Left cardiac atrium (tissue), 4 donors: ENCODE data around the gene BRI3. TPM values are rescaled to one million over a fixed set of nuclear protein-coding genes. Genes with fewer than 3 reads are reported as not detected.
A peak's percentile ranks its signal among the peaks of the same experiment; 100 is the strongest.

Source experiments
- ATAC-seq, 2 donors: fragments of 200-7000 bp; cut with Tn5 transposase; one replicate each; pipeline ENCODE4 v1.9.1; 2020; ENCODE audit warnings: mild to moderate bottlenecking in 2 of 2, moderate library complexity in 2 of 2
- DNase-seq: peaks from one replicate; pipeline ENCODE4 v3.0.0-alpha.2; 2020
- intact Hi-C, 2 donors: fragments of 100-400 bp; cut with DNase I; formaldehyde crosslinking; loops; one replicate each; pipeline versions ENCODE4 v1.14.1 to v1.15.1; 2022 to 2023
- total RNA-seq, 2 donors: library from RNA; stranded (reverse); fragmentation: NEBNext Ultra II Directional; extraction: Animal tissue kit (Norgen Biotek cat#: 25700); gene quantifications; one replicate each; pipeline ENCODE4 v1.2.1, GENCODE V29; 2021
- donor health status: DM: no; HTN: yes; CAD: no.
- donor health status: DM: no; HTN: yes; CAD: no; lungs with severe emphysema.
- donor health status: DM: yes; HTN: yes; CAD: no.
- donor health status: Dilated cardiomyopathy.

The BRI3 gene
- total RNA-seq, 2 donors from 2014 or later, result 190 to 207 TPM

DNA sequence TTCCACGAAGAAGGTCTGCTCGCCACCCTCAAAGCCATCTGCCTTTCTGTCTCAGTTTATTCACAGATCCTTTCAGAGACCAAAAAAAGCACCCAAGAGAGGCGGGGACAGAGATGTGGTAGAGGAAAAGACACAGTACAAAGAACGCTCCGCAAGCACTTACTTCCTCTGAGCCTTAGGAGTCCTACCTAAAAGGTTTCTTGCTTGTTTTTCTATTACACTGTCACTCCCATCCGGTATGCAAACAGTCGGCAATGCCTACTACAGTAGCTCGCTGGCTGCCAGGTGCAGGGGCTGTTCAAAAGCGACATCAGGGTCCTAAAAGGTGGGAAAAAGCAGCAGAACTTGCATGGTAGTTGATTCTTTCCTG lies 30.3 kb upstream of the BRI3 start:
- ATAC-seq (no peak), DNase-seq (no peak)
- intact Hi-C loops, result loop anchor here in 1 of 2 donors (5.0 kb wide), 1 partner anchor 36 kb away; no protein-coding TSS in a partner anchor

DNA sequence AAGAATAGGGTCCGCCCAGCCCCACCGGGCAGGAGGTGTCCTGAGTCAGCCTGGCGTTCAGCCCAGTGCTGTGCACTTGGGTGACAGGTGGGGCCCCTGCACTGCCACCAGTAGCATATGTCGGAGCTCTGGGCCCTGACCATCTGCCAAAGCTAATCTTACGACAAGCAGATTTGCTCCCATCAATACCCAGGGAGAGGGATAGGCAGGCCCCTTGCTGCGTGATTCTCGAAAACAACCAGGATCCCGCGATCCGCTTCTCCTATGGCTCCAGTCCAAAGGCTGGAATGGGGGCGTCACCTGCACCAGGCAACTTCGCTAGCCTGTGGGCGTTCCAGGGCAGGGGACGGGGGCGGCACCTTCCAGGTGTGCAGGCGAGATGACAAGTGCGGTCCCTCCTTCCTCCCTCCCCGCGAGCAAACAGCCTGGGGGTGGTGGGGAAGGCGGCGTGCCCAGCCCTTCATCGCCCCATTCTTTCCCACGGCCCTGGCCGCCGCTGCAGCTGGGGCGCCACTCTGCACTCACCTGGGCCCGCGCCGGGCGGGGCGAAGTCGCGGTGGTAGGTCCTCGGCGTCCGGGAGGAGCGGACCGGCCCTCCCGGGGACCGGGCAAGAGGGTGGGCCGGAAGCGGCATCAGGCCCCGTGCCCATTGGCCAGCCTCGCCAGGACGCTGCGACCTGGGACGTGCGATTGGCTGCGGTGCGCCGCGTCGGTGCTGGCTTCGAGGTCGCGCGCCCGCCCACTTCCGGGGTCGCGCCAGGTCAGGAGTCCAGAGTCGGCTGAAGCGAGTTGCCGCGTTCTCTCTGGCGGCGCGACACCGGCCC lies 29.7 kb upstream of the BRI3 start, which contains the start of gene TECPR1:
Gene TECPR1 (minus strand): TSS at position 632 of the 824 bp plus-strand sequence. CDS start 6,086 bp downstream, outside the sequence.
- DNase-seq (peak; percentile 96), ATAC-seq (peak; percentile 99 to 100)
- intact Hi-C loops, result loop anchor here in 1 of 2 donors (5.0 kb wide), 1 partner anchor 35 kb away; no protein-coding TSS in a partner anchor

DNA sequence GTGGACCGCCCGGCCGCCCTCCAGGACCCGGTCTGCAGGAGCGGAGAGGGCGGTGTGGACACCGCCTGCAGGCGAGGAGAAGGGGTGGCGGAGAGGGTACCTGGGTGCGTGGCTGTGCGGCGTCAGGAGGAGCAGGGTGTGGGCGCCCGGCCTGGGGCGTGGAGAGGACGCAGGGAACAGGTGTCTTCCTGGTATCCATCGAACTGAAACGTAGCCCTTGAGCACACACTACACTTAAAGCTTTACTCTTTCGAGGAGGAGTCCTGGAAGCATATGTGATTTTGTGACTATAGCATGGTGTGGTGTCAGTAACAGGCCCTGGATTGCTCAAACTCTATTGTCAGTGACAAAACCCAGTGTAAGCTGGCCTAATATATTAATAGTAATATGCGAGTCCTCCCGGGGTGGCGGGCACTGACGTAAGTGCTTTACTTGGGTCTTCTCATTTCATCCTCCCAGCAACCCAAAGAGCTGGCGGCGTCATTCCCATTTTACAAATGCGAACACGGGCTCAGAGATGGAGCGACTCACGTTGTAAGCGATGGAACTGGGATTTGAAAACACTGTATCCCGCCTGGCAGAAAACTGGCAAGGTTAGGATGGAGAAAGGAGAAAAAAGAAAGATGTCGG lies 28.9 kb upstream of the BRI3 start:
- intact Hi-C loops, result loop anchor here in 1 of 2 donors (5.0 kb wide), 1 partner anchor 35 kb away; no protein-coding TSS in a partner anchor
- DNase-seq, result no peak
- ATAC-seq, result peak in 1 of 2 donors; percentile 3

DNA sequence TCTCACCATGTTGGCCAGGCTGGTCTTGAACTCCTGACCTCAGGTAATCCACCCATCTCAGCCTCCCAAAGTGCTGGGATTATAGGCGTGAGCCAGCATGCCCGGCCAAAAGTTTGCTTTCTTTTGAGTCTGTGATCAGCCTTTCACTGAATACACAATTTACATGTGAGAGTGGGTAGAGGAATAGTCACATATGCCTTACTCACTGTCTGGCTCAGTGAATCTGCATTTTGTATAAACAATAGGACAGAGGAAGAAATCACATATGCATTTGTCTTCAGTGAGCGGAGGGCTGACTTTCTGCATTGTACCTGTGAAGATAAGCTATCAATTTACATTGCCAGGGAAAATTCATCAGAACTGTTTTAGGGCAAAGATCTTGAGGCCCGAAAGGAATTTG lies 27.0 kb upstream of the BRI3 start:
- intact Hi-C loops, result loop anchor here in 1 of 2 donors (5.0 kb wide), 1 partner anchor 33 kb away; no protein-coding TSS in a partner anchor
- DNase-seq (no peak), ATAC-seq (no peak)

DNA sequence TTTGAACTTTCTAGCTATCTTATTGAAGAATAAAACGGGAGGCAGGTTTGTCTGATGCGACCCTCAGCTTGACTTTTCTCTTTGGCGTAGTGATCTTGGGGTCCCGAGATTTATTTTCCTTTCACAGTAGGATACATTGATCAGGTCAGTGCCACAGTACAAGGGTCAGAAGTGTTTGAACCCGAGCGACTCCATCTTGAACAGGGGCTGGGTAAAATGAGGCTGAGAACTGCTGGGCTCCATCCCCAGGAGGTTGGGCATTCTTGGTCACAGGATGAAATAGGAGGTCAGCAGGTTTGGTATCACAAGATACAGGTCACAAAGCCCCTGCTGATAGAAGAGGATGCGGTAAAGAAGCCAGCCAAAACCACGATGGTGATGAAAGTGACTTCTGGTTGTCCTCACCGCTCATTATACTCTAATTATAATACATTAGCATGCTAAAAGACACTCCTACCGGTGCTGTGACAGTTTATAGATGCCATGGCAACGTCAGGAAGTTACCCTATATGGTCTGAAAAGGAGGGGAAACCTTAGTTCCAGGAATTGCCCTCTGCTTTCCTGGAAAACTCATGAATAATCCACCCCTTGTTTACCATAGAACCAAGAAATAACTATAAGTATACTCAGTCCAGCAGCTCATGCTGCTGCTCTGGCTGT lies 26.4 kb upstream of the BRI3 start:
- intact Hi-C loops, result loop anchor here in 1 of 2 donors (5.0 kb wide), 1 partner anchor 32 kb away; no protein-coding TSS in a partner anchor
- ATAC-seq (no peak), DNase-seq (no peak)

DNA sequence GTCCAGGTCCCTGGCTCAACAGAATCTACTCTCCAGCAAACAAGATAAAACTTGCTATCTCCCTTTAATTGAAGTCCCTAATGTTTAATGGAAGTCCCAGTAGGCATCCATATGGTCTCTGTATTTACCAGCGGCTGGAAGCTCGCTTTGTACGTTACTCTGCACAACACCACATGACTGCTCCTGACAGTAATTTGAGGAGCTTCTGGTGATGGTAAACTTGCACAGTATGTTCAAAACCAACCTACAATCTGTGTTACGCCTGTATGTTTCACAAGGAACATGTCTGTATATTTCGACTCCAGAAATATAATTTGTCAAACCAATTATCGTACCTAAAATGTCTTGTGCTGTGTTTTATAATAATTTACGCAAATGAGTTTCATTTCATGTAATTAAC lies 25.1 kb upstream of the BRI3 start:
- no peak for DNase-seq
- intact Hi-C loops, result no loop called here

DNA sequence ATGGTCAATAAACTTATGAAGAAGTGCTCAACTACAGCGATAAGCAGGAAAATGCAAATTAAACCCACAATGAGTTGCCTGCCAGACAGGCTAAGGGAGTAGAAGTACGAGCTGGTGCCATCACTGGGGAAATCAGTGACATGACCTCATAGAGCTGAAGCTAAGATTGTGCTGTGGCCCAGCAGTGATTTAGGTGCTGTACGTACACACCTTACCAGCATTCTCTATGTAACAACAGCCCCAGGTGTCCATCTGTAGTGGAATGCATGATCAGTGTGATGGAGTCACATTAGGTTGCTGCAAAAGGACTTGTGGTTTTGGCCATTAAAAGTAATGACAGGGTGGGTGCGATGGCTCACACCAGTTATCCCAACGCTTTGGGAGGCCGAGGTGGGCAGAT lies 23.8 kb upstream of the BRI3 start:
- ATAC-seq (no peak), DNase-seq (no peak)
- intact Hi-C loops, result no loop called here

More for the DNA sequence above, 25.1 kb upstream of the BRI3 start:
- no peak for ATAC-seq

DNA sequence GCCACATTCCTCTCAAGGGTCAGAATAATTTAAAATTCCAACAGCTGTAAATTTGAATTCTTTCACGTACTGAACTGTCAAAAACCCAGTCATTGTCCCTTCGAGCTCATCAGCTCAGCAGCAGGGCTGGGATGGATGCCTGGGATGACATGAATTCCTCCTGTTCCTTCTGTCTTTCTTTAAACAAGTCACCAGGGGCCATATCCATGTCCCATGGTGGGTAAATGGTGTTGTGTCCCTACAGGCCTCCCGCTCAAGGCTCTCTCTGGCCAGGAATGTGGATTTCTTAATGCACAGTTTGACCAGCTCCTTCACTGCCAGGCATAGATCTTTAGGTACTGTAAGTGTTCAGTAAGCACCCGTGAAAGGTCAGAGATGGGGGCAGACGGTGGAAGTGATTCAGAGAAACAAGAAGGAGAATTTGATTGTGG lies 15.6 kb upstream of the BRI3 start:
- intact Hi-C loops, result no loop called here
- DNase-seq, result no peak
- ATAC-seq, result no peak

DNA sequence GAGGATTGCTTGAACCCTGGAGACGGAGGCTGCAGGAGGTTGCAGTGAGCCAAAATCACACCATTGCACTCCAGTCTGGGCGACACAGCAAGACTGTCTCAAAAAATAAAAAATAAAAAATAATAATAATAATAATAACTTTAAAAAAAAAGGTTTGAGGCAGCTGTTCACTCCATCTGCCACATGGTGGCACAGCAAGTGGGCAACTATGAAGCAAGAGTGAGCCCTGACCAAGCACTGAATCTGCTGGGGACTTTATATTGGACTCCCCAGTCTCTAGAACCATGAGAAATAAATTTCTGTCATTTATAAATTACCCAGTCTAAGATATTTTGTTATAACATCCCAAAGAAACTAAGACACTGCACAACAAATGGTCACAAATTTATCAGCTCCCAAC lies 14.6 kb upstream of the BRI3 start:
- ATAC-seq, result no peak
- no peak for DNase-seq
- intact Hi-C loops, result no loop called here

DNA sequence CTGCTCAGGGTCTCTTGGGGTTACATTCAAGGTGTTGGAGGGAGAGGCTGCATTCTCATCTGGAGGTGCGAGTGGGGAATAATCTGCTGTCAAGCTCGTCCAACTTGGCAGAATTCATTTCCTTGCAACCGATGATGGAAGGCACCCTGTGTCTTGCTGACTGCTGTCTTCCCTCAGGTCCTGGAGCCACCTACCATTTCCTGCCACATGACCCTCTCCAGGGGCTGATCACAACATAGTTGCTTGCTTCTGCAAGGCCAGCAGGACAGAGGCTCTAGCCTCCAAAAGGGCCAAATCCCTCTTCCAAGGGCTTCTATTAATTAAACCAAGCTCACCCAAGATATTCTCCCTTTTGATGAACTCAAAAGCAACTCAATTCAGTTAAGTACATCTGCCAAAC lies 14.2 kb upstream of the BRI3 start:
- no peak for DNase-seq
- intact Hi-C loops, result no loop called here
- no peak for ATAC-seq

DNA sequence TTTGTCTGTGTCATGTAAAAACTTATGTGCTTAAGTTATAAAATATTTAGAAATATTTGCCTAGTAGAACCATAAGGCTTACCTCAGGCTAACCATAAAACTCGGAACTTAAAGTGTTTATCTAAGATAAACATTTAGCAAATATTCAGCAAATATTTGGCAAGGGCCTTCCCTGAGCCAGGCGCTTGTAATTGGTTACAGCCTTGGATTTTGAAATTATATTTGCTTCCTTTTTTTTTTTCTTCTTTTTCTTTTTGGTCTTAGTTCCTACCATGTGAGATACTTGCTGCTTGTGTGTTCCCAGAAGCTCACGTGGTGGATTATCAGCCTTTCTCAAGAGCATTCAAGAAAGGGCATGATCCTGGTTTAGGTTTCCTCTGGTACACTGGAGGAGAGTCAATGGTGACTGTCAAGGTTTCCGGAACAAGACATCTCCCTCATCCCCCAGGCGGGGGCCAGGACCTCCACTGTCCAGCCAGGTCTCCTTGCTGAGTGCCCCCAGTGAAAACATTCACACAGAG lies 5.2 kb upstream of the BRI3 start:
- ATAC-seq (peak; percentile 3 to 12), DNase-seq (no peak)
- intact Hi-C loops, result no loop called here

DNA sequence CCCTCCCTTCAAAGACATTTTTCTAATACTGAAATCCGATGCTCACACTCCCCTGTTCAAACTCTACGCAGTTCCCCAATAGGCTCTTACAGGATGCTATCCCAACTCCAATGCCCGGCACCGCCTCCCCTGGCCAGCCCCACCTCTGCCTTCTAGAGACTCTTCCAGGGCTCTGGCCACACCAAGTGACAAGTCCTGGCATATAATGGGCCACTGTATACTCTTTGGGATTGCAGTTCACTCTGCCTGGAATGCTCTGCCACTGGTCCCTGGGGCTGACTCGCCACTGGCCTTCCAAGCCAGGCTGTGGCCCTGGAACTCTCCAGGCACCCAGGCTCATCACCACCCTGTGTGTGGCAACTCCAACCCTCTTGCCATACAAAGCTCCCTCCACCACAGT lies 3.1 kb upstream of the BRI3 start:
- ATAC-seq (no peak), DNase-seq (no peak)
- intact Hi-C loops, result no loop called here

DNA sequence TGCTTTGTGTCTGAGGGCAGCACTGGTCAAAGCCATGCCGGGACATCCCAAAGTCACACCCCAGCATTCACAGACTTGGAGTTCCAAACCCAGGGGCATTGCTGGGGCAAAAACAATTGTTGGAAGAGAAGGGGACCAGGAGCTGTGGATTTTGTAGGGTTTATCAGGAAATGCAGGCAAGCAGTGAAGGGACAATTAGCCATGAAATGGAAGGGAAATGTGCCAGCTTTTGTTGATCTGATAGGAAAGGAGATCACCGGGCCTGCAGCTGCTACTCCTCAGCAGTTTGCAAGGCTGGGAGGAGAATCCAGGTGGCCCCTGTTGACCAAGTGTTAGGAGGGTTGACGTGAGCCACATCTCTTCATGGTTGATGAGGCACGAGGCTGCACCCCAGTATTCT lies 2.5 kb upstream of the BRI3 start:
- intact Hi-C loops, result no loop called here

DNA sequence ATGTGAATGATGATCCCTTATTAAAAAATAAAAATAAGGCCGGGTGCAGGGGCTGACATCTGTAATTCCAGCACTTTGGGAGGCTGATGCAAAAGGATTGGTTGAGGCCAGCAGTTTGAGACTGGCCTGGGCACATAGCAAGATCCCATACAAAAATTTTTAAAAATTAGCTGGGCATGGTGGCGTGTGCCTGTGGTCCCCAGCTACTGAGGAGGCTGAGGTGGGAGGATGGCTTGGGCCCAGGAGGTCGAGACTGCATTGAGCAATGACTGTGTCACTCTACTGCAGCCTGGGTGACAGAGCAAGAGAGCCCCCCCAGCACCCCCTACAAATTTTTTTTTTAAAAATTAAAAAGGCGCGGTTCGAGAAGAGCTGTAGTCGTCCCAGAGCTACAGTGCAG lies 1.2 kb upstream of the BRI3 start:
- intact Hi-C loops, result no loop called here
- no peak for DNase-seq
- no peak for ATAC-seq

More for the DNA sequence above, 2.5 kb upstream of the BRI3 start:
- DNase-seq (no peak), ATAC-seq (no peak)

DNA sequence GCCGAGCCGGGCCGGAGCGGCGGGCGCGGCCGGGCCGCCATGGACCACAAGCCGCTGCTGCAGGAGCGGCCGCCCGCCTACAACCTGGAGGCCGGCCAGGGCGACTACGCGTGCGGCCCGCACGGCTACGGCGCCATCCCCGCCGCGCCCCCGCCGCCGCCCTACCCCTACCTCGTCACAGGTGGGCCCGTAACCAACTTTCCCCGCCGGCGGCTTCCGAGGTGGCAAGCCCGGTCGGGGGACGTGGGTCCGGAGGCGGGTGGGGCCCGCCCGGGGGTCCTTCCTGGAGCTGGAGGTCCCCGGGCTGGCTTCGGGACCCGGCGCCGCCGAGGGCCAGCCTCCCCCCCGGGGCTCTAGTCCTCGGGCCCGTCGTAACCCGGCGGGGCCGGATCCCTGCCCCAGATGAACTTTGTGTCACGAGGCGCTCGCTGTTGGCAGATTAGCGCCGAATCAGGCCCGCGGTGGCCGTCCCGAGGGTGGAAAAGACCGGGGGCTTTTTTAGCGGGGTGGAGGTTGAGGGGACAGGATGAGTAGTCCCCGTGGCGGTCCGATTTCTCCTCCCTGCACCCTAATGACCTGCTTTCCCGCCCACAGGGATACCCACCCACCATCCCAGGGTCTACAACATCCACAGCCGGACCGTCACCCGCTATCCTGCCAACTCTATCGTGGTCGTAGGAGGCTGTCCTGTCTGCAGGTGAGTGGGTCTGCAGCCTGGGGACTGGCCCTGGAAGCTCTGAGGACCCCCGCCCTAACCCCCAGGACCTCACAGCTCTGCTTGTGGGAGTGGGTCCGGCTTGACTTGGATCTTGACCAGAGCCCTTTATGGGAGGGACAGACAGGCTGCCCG lies 496 bp downstream of the BRI3 start:
- ATAC-seq (peak; percentile 0 to 2), DNase-seq (no peak)
- intact Hi-C loops, result no loop called here

DNA sequence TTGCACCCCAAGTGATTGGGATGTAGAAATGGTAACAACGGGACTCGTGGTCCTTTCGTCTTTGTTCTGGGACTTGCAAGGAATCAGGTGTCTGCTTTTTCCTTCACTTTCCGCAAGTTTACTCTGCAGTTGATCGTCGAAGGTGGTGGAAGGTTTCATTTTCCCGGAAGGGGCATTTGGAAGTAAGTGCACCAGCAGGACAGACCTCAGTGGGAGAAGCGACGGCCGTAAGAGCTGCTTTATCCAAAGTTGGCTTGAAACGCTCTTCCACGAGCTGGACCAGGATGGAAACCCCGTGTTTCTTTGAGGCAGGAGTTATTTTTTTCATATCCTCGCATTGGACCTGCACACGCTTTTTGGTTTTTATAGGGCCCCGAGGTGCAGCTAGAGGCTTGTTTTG lies 1.2 kb downstream of the BRI3 start:
- no peak for DNase-seq
- ATAC-seq, result no peak
- intact Hi-C loops, result no loop called here

DNA sequence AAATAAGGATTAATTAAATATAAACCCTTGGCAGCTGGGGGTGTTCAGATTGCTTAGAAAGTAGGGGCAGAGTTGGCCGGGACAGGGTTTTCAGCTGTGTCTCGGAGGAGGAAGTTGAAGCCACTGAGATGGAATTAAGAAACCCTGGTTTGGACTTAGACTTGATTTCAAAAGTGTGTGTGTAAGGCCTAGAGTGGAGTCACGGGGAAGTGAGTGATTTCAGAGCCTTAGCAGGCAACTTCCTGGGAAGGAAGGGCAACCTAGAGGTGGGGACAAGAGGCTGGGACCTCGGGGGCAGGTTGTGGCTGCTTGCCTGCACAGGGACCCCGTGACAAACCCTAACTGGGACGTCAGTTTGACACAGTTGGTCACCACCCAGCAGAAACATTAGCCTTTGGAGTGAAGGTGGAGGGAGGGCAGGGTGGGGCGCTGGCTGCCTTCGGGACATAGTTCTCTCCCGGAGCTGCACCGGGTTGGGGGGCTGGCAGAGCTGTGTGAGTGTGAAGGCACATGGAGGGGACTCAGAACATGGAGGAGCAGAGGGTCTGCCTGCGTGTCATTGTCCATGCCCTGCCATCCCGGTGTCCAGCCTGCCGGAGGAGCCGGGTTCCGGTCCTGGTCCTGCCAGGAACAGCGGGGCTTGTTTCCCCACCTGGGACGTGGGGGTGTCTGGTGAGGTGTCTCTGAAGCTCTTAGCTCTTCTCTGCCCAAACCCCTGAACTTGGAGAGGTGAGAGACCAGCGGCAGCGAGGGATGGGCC lies 1.8 kb downstream of the BRI3 start:
- ATAC-seq (peak; percentile 1 to 4), DNase-seq (peak; percentile 60)
- intact Hi-C loops, result no loop called here

DNA sequence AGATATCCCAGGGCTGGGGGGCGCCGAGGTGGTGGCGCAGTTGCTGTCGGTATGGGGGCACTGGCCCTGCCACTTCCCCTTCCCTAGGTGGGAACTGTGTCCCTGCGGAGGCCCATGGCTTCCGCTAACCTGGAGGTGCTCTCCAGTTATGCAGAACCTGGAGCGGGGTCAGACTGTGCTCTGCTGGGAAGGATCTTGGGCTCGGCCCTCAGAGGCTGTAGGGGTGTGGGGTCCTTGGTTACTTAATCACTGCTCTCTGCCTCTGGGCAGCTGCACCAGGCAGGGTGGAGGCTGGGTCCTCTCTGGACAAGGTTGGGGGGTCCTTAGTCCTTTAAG lies 2.4 kb downstream of the BRI3 start:
- intact Hi-C loops, result no loop called here
- ATAC-seq (no peak), DNase-seq (no peak)
